Neuronal stem cell (in vitro differentiated cells): ENCODE data around the gene XAGE2.

ENCODE experiments used
- DNase-seq: peaks from one replicate; pipeline ENCODE4 v3.0.0-alpha.2; 2013; ENCODE audit warnings: low spot score
- H2AFZ ChIP-seq: one replicate; pipeline ENCODE4 v1.6.1; 2013; ENCODE audit warnings: mild to moderate bottlenecking, low read length, inconsistent platforms
- H2AK5ac ChIP-seq: 2 replicates; pipeline ENCODE4 v1.6.1; 2013; ENCODE audit warnings: low read depth, mild to moderate bottlenecking, inconsistent platforms, low read length, moderate library complexity, mixed read lengths
- H2BK120ac ChIP-seq: 2 replicates; pipeline ENCODE4 v1.6.1; 2013; ENCODE audit warnings: low read depth, mild to moderate bottlenecking, inconsistent platforms, low read length, moderate library complexity, mixed read lengths
- H2BK12ac ChIP-seq: one replicate; pipeline ENCODE4 v1.6.1; 2013; ENCODE audit warnings: low read length, inconsistent platforms
- H2BK15ac ChIP-seq: 2 replicates; pipeline ENCODE4 v1.6.1; 2013; ENCODE audit warnings: mild to moderate bottlenecking, low read length, inconsistent platforms, mixed read lengths
- H2BK5ac ChIP-seq: one replicate; pipeline ENCODE4 v1.6.1; 2013; ENCODE audit warnings: inconsistent platforms, mild to moderate bottlenecking, low read length, moderate library complexity
- H3K14ac ChIP-seq: one replicate; pipeline ENCODE4 v1.6.1; 2013; ENCODE audit warnings: low read length, inconsistent platforms
- H3K18ac ChIP-seq: 2 replicates; pipeline ENCODE4 v1.6.1; 2013; ENCODE audit warnings: low read length, inconsistent platforms
- H3K23ac ChIP-seq: 2 replicates; pipeline ENCODE4 v1.6.1; 2013; ENCODE audit warnings: low read depth, mild to moderate bottlenecking, mixed read lengths, low read length, inconsistent platforms; ENCODE audit not compliant: poor library complexity
- H3K27ac ChIP-seq: replicated peaks from 3 replicates; pipeline ENCODE4 v1.5.1; 2013; ENCODE audit warnings: low read length, inconsistent platforms
- H3K27me3 ChIP-seq, 3 experiments: 2 replicates each; pipeline ENCODE4 v1.6.1; 2013; ENCODE audit warnings: low read length in 3 of 3, mild to moderate bottlenecking in 2 of 3, inconsistent platforms in 1 of 3, low read depth in 1 of 3, mixed read lengths in 1 of 3, moderate library complexity in 1 of 3; ENCODE audit not compliant: control insufficient read depth in 3 of 3, insufficient read depth in 3 of 3
- H3K36me3 ChIP-seq, 2 donors: replicated peaks in 1 of 2; 2 replicates each; pipeline ENCODE4 v1.6.1; 2013; ENCODE audit warnings: low read length in 2 of 2; ENCODE audit not compliant: control insufficient read depth in 2 of 2, insufficient read depth in 2 of 2
- H3K4ac ChIP-seq: 2 replicates; pipeline ENCODE4 v1.6.1; 2013; ENCODE audit warnings: inconsistent platforms, mild to moderate bottlenecking, low read length, moderate library complexity
- H3K4me1 ChIP-seq, 2 donors: 1 replicate in 1 of 2; 2 replicates in 1 of 2; pipeline ENCODE4 v1.6.1; 2013; ENCODE audit warnings: low read length in 2 of 2, low read depth in 1 of 2; ENCODE audit not compliant: control insufficient read depth in 2 of 2, insufficient read depth in 1 of 2
- H3K4me2 ChIP-seq: one replicate; pipeline ENCODE4 v1.6.1; 2013; ENCODE audit warnings: mild to moderate bottlenecking, low read length, inconsistent platforms; ENCODE audit not compliant: insufficient read depth, poor library complexity, severe bottlenecking
- H3K4me3 ChIP-seq, 2 donors: 2 replicates each; pipeline ENCODE4 v1.5.1; 2013; ENCODE audit warnings: low read length in 2 of 2, mild to moderate bottlenecking in 2 of 2, inconsistent platforms in 1 of 2, moderate library complexity in 1 of 2
- H3K79me1 ChIP-seq: one replicate; pipeline ENCODE4 v1.6.1; 2013; ENCODE audit warnings: low read depth, mild to moderate bottlenecking, inconsistent platforms, low read length, moderate library complexity
- H3K9ac ChIP-seq: one replicate; pipeline ENCODE4 v1.6.1; 2013; ENCODE audit warnings: mild to moderate bottlenecking, low read depth, low read length, inconsistent platforms; ENCODE audit not compliant: poor library complexity
- H3K9me3 ChIP-seq, 2 donors: replicated peaks in 1 of 2; 2 replicates each; pipeline versions ENCODE3 to v1.6.1; 2013; ENCODE audit warnings: low read length in 2 of 2, mild to moderate bottlenecking in 2 of 2, inconsistent platforms in 1 of 2, low read depth in 1 of 2, mixed read lengths in 1 of 2, moderate library complexity in 1 of 2; ENCODE audit not compliant: control insufficient read depth in 2 of 2, insufficient read depth in 1 of 2
- H4K8ac ChIP-seq: one replicate; pipeline ENCODE4 v1.6.1; 2013; ENCODE audit warnings: low read depth, mild to moderate bottlenecking, inconsistent platforms, low read length, moderate library complexity
- H4K91ac ChIP-seq: one replicate; pipeline ENCODE4 v1.6.1; 2013; ENCODE audit warnings: low read length, low read depth, mild to moderate bottlenecking, inconsistent platforms; ENCODE audit not compliant: poor library complexity
- WGBS, 2 donors: extraction: QIAGEN DNeasy Blood & Tissue Kit; methylation state at CpG; one replicate each; pipeline ENCODE4 v1.1.7; 2013; ENCODE audit warnings: missing lambda C conversion rate in 2 of 2, mixed read lengths in 1 of 2; ENCODE audit not compliant: insufficient read length in 2 of 2, insufficient replicate concordance in 1 of 2; ENCODE audit errors: extremely low coverage in 2 of 2; 5-methylcytosine and 5-hydroxymethylcytosine counted together

XAGE2 gene

DNA sequence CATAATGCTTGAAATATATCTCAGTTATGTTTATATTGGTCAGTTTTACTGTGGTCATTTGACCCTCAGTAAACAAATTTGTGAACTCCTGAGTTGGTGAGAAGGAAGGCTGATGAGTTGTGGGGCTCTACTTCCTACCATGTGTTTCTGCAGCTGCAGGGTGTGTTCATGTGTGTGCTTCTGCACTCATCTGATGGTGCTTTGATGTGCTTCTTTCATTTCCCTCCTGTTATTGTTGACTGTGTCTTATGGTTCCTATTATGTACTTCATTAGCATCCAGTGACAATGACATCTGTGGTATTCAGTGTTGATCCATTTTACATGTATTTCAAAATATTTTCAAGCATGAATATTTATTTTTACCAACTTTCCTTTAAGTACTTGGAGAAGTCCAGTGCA, 46.5 kb downstream of the XAGE2 start:
- H3K4me2 ChIP-seq = no peak overlapping the region

DNA sequence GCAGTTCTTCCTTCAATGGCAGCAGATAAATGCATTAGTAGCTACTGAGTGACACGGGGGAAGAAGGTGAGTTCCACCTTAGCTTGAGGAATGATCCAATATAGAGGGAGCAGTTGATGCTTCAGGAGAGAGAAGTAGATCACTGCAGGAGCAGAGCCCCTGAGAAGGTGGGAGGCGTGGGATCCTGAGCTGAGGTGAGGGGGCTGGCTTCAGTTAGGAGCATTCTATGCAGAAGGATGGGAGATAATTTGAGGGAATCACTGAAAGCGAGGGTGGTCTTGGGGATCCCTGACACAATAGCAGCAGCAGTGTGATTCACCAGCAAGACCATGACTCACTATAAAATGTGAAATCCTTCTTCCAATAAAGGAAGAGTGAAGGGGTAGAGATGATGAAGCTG, 48.0 kb downstream of the XAGE2 start:
- no peak overlapping the region for H2BK15ac ChIP-seq
- no peaks in the 10 kb centered on the region for H3K9me3 ChIP-seq
- H3K79me1 ChIP-seq = no peaks in the 10 kb centered on the region
- no peak overlapping the region for H3K9ac ChIP-seq
- H3K23ac ChIP-seq = no peak overlapping the region
- no peak overlapping the region for H2BK5ac ChIP-seq
- no peak overlapping the region for H3K4ac ChIP-seq
- no peak overlapping the region for H2AK5ac ChIP-seq
- no peak overlapping the region for H4K8ac ChIP-seq
- H2AFZ ChIP-seq = no peak overlapping the region
- WGBS, 2 donors = no CpG with 5 or more reads among the region's 3 CpGs
- H3K27me3 ChIP-seq = no peaks in the 10 kb centered on the region
- no peak overlapping the region for H3K27ac ChIP-seq
- H3K18ac ChIP-seq = no peak overlapping the region
- no peak overlapping the region for H4K91ac ChIP-seq
- no peak overlapping the region for H3K4me2 ChIP-seq
- no peak overlapping the region for H3K4me3 ChIP-seq
- no peaks in the 10 kb centered on the region for H3K36me3 ChIP-seq
- no peak for DNase-seq
- H3K14ac ChIP-seq = no peak overlapping the region
- no peaks in the 10 kb centered on the region for H3K4me1 ChIP-seq
- H2BK12ac ChIP-seq = no peak overlapping the region
- no peak overlapping the region for H2BK120ac ChIP-seq

More for the DNA sequence above, 46.5 kb downstream of the XAGE2 start:
- no peak overlapping the region for H3K14ac ChIP-seq
- no peak overlapping the region for H3K4ac ChIP-seq
- no peak overlapping the region for H2BK5ac ChIP-seq
- no peaks in the 10 kb centered on the region for H3K27me3 ChIP-seq
- H3K4me3 ChIP-seq = no peak overlapping the region
- no peaks in the 10 kb centered on the region for H3K9me3 ChIP-seq
- no peak overlapping the region for H4K8ac ChIP-seq
- no peak overlapping the region for H3K23ac ChIP-seq
- H3K4me1 ChIP-seq = no peaks in the 10 kb centered on the region
- H2AK5ac ChIP-seq = no peak overlapping the region
- H3K36me3 ChIP-seq = no peaks in the 10 kb centered on the region
- no peak overlapping the region for H3K18ac ChIP-seq
- no peak overlapping the region for H4K91ac ChIP-seq
- no peak overlapping the region for H2BK12ac ChIP-seq
- no peak overlapping the region for H2AFZ ChIP-seq
- no peak overlapping the region for H2BK120ac ChIP-seq
- H3K27ac ChIP-seq = no peak overlapping the region
- no peaks in the 10 kb centered on the region for H3K79me1 ChIP-seq
- no peak overlapping the region for H3K9ac ChIP-seq
- DNase-seq = no peak
- no peak overlapping the region for H2BK15ac ChIP-seq

DNA sequence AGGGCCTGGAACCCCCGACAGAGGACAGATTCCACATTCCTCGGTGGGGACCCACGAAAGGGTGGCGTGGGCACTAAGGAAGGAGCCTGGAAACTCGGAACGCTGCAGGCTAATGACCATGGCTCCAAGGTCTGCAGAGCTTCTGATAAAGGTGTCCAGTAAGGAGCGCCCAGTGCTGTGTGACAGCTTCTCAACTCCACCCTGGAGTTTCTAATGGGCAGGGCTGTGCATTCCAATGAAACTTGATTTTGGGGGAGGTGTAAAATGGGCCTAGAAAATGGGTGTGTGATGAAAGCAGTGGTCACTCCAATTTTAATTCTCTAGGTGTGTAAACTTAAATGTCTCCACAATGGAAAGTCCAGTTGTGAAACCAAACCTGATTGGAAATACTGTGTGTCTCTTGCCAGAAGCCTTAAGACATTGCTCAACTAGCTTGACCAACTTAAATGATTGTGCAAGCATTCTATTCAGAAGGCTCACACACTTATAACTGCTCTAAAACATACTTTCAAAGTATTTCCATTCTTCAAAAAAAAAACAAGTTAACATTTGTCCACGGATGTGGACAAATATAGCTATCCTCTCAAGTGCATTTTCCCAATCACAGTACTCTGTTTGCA, 52.1 kb downstream of the XAGE2 start:
- Histone ChIP-seq H3K14ac (no peak overlapping the region), H2AFZ (no peak overlapping the region), H3K79me1 (no peaks in the 10 kb centered on the region), H3K4me1 (no peaks in the 10 kb centered on the region), H3K9ac (no peak overlapping the region), H2AK5ac (no peak overlapping the region), H2BK120ac (no peak overlapping the region), H2BK5ac (no peak overlapping the region), H2BK12ac (no peak overlapping the region), H3K27ac (no peak overlapping the region), H3K18ac (no peak overlapping the region), H3K27me3 (no peaks in the 10 kb centered on the region), H2BK15ac (no peak overlapping the region), H3K23ac (no peak overlapping the region), H3K36me3 (no peaks in the 10 kb centered on the region), H3K9me3 (no peaks in the 10 kb centered on the region), H3K4me2 (no peak overlapping the region), H4K91ac (no peak overlapping the region), H4K8ac (no peak overlapping the region), H3K4ac (no peak overlapping the region), H3K4me3 (no peak overlapping the region)
- DNase-seq = no peak
- WGBS, 2 donors = no CpG with 5 or more reads among the region's 8 CpGs

- Histone ChIP-seq H3K4ac (no peak overlapping the region), H3K4me1 (no peaks in the 10 kb centered on the region), H2BK12ac (no peak overlapping the region), H2AFZ (no peak overlapping the region), H2BK15ac (no peak overlapping the region), H3K36me3 (no peaks in the 10 kb centered on the region), H2BK120ac (no peak overlapping the region), H2AK5ac (no peak overlapping the region), H3K27ac (no peak overlapping the region), H3K79me1 (no peaks in the 10 kb centered on the region), H4K91ac (no peak overlapping the region), H3K18ac (no peak overlapping the region), H2BK5ac (no peak overlapping the region), H3K14ac (no peak overlapping the region), H3K9me3 (no peaks in the 10 kb centered on the region), H4K8ac (no peak overlapping the region), H3K4me2 (no peak overlapping the region), H3K4me3 (no peak overlapping the region), H3K23ac (no peak overlapping the region), H3K9ac (no peak overlapping the region), H3K27me3 (no peaks in the 10 kb centered on the region)
- DNase-seq = no peak
- WGBS, 2 donors = no CpG with 5 or more reads among the region's 1 CpG
Measured at GRCh38 chrX:52422884-52423283, 54.1 kb downstream of the XAGE2 start.
